Panc1 (cell line): Measurements from ENCODE around the gene SGMS2. TPM values are rescaled to one million over a fixed set of nuclear protein-coding genes. Genes with fewer than 3 reads are reported as not detected.
"Not testable (repeated sequence)": the region's sequence is repeated elsewhere in the genome, so short reads cannot be mapped to it uniquely, and the experiment has no call there.

Source experiments
- ATAC-seq: fragments of 200-7000 bp; cut with Tn5 transposase; 2 replicates; pipeline ENCODE4 v1.9.1; 2020; ENCODE audit warnings: mild to moderate bottlenecking, moderate library complexity
- BruUV-seq: library from RNA; stranded (reverse); fragments of 400-500 nt; replicated peaks from 2 replicates; lab custom pipeline; 2021; lab: Mats Ljungman, UMichigan
- CTCF ChIA-PET: fragments of 300-600 bp; sonication (Branson Sonifier 250); formaldehyde crosslinking; loops from one replicate; lab custom pipeline; 2022; ENCODE audit warnings: antibody characterized with exemption; lab: Charles Lee
- POLR2A ChIA-PET: fragments of 300-600 bp; sonication (Branson Sonifier 250); formaldehyde crosslinking; loops from one replicate; lab custom pipeline; 2022; ENCODE audit warnings: antibody characterized with exemption; lab: Charles Lee
- DNase-seq: peaks from one replicate; pipeline ENCODE4 v3.0.0-alpha.2; 2010; ENCODE audit warnings: low read depth, low spot score
- H3K27ac ChIP-seq: 2 replicates; pipeline ENCODE4 v1.5.1; 2011; ENCODE audit warnings: mild to moderate bottlenecking, low read length, inconsistent platforms
- H3K27me3 ChIP-seq: fragments of 200-500 bp; sonication (Bioruptor generic); 2 replicates; pipeline ENCODE4 v1.6.0; 2014; ENCODE audit warnings: low read length, inconsistent platforms; ENCODE audit not compliant: control insufficient read depth, insufficient read depth
- H3K36me3 ChIP-seq: fragments of 200-500 bp; sonication (Bioruptor generic); 2 replicates; pipeline ENCODE4 v1.5.1; 2014; ENCODE audit warnings: inconsistent platforms, mild to moderate bottlenecking, low read length, moderate library complexity; ENCODE audit not compliant: control insufficient read depth, insufficient read depth
- H3K4me1 ChIP-seq: 2 replicates; pipeline ENCODE4 v1.5.1; 2011; ENCODE audit warnings: inconsistent platforms, mild to moderate bottlenecking, low read length, moderate library complexity; ENCODE audit not compliant: control insufficient read depth, insufficient read depth
- H3K4me3 ChIP-seq, 2 experiments: 2 replicates each; pipeline ENCODE4 v1.5.1; 2011 to 2012; ENCODE audit warnings: low read depth in 2 of 2, low read length in 2 of 2, mild to moderate bottlenecking in 2 of 2, inconsistent platforms in 1 of 2, moderate library complexity in 1 of 2
- H3K9me3 ChIP-seq: fragments of 200-500 bp; sonication (Bioruptor generic); 2 replicates; pipeline ENCODE4 v1.5.1; 2014; ENCODE audit warnings: low read depth, mild to moderate bottlenecking, inconsistent platforms, low read length, moderate library complexity; ENCODE audit not compliant: control insufficient read depth, insufficient read depth
- POLR2AphosphoS5 ChIP-seq: IDR thresholded peaks from 2 replicates; pipeline ENCODE4 v1.6.1; 2012; ENCODE audit warnings: mild to moderate bottlenecking, low read depth, low read length, moderate library complexity
- SIN3A ChIP-seq: IDR thresholded peaks from 2 replicates; pipeline ENCODE4 v1.6.1; 2012; ENCODE audit warnings: low read depth, mild to moderate bottlenecking, low read length, moderate library complexity, borderline replicate concordance; ENCODE audit not compliant: insufficient read depth
- TCF7L2 ChIP-seq: IDR thresholded peaks from 2 replicates; pipeline ENCODE4 v1.6.1; 2011; ENCODE audit warnings: mild to moderate bottlenecking, low read depth, low read length, inconsistent platforms
- in situ Hi-C: cut with HindIII; loops from 2 replicates; pipeline ENCODE4 v1.10.0; 2016; ENCODE audit warnings: low sequenced_read_pairs, low pct_unique_long_range_greater_than_20kb
- intact Hi-C: fragments of 100-400 bp; cut with micrococcal nuclease; formaldehyde crosslinking; loops from one replicate; pipeline ENCODE4 v1.10.0; 2022; ENCODE audit not compliant: unreplicated experiment
- total RNA-seq: library from RNA; stranded (reverse); gene quantifications from one replicate; pipeline ENCODE4 v1.2.1, GENCODE V29; 2021; ENCODE audit not compliant: unreplicated experiment
- TF ChIP-seq, protein P1 (sequence below): fragments of 450-650 bp; IDR thresholded peaks from 2 replicates; pipeline ENCODE4 v1.5.1; 2017; ENCODE audit warnings: mild to moderate bottlenecking
- TF ChIP-seq, protein P2 (sequence below), 2 experiments: IDR thresholded peaks; 2 replicates each; pipeline ENCODE4 v1.6.1; 2011 to 2012; ENCODE audit warnings: low read depth in 2 of 2, control low read depth in 1 of 2, low read length in 1 of 2, mild to moderate bottlenecking in 1 of 2, moderate library complexity in 1 of 2; ENCODE audit not compliant: insufficient read depth in 1 of 2

SGMS2 gene
- total RNA-seq, 1 experiment from 2014 or later = 15.6 TPM

DNA sequence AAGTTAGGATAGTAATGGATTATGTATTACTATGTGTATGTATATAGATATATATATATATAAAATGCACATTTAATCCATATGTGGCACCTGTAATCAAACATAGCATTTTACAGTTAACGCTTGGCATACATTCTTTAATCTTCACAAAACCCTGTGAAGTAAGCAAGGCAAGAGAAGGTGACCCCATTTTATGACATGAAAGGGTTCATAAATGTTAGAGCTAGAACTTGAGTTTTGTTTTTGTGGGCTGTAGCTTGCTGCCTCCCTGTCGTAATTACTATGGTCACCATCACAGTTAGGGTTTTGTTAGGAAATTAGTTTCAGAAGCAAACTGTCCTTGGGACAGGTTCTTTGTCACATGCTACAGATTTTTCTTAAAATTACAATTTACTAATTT lies 92.8 kb downstream of the SGMS2 start:
- H3K36me3 ChIP-seq = no peaks in the 10 kb centered on the region
- ChIA-PET POLR2A (interaction anchor here (0.7 kb wide), 1 partner anchor 301 kb away, joined by 3 read pairs; no protein-coding TSS in a partner anchor), CTCF (no interaction called here)
- in situ Hi-C loops = no loop called here
- no peak for DNase-seq
- H3K27me3 ChIP-seq = no peaks in the 10 kb centered on the region
- no peak overlapping the region for H3K27ac ChIP-seq
- no peaks in the 10 kb centered on the region for H3K4me1 ChIP-seq
- 0 out of 2 replicates have a peak, but pooled peaks cover 5% of the 10 kb centered on the region for H3K9me3 ChIP-seq
- ATAC-seq = no peak
- BruUV-seq = no TSS peak
- TF ChIP-seq TCF7L2 (no peak), SIN3A (no peak), POLR2AphosphoS5 (no peak)
- TF ChIP-seq, protein P1, sequence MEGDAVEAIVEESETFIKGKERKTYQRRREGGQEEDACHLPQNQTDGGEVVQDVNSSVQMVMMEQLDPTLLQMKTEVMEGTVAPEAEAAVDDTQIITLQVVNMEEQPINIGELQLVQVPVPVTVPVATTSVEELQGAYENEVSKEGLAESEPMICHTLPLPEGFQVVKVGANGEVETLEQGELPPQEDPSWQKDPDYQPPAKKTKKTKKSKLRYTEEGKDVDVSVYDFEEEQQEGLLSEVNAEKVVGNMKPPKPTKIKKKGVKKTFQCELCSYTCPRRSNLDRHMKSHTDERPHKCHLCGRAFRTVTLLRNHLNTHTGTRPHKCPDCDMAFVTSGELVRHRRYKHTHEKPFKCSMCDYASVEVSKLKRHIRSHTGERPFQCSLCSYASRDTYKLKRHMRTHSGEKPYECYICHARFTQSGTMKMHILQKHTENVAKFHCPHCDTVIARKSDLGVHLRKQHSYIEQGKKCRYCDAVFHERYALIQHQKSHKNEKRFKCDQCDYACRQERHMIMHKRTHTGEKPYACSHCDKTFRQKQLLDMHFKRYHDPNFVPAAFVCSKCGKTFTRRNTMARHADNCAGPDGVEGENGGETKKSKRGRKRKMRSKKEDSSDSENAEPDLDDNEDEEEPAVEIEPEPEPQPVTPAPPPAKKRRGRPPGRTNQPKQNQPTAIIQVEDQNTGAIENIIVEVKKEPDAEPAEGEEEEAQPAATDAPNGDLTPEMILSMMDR = no peak
- TF ChIP-seq, protein P2, sequence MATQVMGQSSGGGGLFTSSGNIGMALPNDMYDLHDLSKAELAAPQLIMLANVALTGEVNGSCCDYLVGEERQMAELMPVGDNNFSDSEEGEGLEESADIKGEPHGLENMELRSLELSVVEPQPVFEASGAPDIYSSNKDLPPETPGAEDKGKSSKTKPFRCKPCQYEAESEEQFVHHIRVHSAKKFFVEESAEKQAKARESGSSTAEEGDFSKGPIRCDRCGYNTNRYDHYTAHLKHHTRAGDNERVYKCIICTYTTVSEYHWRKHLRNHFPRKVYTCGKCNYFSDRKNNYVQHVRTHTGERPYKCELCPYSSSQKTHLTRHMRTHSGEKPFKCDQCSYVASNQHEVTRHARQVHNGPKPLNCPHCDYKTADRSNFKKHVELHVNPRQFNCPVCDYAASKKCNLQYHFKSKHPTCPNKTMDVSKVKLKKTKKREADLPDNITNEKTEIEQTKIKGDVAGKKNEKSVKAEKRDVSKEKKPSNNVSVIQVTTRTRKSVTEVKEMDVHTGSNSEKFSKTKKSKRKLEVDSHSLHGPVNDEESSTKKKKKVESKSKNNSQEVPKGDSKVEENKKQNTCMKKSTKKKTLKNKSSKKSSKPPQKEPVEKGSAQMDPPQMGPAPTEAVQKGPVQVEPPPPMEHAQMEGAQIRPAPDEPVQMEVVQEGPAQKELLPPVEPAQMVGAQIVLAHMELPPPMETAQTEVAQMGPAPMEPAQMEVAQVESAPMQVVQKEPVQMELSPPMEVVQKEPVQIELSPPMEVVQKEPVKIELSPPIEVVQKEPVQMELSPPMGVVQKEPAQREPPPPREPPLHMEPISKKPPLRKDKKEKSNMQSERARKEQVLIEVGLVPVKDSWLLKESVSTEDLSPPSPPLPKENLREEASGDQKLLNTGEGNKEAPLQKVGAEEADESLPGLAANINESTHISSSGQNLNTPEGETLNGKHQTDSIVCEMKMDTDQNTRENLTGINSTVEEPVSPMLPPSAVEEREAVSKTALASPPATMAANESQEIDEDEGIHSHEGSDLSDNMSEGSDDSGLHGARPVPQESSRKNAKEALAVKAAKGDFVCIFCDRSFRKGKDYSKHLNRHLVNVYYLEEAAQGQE (IDR thresholded peaks at IDR 0.05; ENCODE audit: insufficient read depth in 1 of 2, low read depth in 2 of 2, low read length in 1 of 2) = no peak
- no peak overlapping the region for H3K4me3 ChIP-seq
- intact Hi-C loops = no loop called here

DNA sequence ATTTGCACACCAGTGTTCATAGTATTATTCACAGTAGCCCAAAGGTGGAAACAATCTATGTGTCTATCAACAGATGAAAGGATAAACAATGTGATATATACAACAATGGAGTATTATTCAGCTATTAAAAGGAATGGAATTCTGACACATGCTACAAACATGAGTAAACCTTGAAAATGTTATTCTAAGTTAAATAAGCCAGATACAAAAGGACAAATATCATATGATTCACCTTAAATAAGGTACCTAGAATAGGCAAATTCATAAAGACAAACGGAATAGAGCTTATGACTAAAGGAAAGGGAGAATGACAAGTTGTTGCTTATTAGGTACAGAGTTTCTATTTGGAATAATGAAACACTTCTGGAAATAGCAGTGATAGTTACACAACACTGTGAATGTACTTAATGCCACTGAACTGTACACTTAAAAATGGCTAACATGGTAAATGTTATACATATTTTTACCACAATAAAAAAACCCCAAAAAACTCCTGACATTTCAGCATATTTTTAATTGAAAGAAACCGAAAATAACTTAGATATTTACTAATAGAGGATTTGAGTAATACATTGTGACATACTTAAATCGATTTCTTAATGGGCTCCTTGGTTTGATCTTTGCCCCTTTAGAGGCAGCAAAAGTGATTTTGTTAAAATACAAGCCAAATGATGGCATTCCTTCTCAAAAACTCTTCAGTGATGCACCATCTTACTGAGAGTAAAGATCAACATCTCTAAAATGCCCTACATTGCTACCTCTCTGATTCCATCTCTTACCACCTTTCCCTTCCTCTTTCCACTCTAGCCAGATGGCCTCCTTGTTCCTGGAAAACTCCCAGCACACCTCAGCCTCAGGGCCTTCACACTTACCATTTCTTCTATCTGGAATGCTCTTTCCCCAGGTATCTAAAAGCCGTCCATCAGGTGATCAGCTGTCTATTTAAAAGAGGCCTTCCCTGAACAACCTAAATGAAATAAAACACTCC lies 98.0 kb downstream of the SGMS2 start:
- Histone ChIP-seq H3K9me3 (0 out of 2 replicates have a peak, but pooled peaks cover 5% of the 10 kb centered on the region), H3K4me3 (no peak overlapping the region), H3K27me3 (no peaks in the 10 kb centered on the region), H3K36me3 (no peaks in the 10 kb centered on the region), H3K4me1 (no peaks in the 10 kb centered on the region), H3K27ac (no peak overlapping the region)
- in situ Hi-C loops = no loop called here
- ATAC-seq = no peak
- ChIA-PET POLR2A (no interaction called here), CTCF (no interaction called here)
- TF ChIP-seq, protein P2 (IDR thresholded peaks at IDR 0.05; ENCODE audit: insufficient read depth in 1 of 2, low read depth in 2 of 2, low read length in 1 of 2) = no peak
- TF ChIP-seq TCF7L2 = no peak
- no peak for TF ChIP-seq POLR2AphosphoS5
- BruUV-seq = no TSS peak
- intact Hi-C loops = no loop called here
- no peak for DNase-seq

DNA sequence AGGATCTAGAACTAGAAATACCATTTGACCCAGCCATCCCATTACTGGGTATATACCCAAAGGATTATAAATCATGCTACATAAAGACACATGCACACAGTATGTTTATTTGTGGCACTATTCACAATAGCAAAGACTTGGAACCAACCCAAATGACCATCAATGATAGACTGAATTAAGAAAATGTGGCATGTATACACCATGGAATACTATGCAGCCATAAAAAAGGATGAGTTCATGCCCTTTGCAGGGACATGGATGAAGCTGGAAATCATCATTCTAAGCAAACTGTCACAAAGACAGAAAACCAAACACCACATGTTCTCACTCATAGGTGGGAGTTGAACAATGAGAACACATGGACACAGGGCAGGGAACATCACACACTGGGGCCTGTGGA lies 101.0 kb downstream of the SGMS2 start:
- DNase-seq, in situ Hi-C loops, H3K9me3 ChIP-seq, CTCF ChIA-PET, H3K4me1 ChIP-seq, ATAC-seq, H3K36me3 ChIP-seq, H3K27me3 ChIP-seq, H3K27ac ChIP-seq, BruUV-seq, POLR2A ChIA-PET, intact Hi-C loops, H3K4me3 ChIP-seq: not testable (repeated sequence)

DNA sequence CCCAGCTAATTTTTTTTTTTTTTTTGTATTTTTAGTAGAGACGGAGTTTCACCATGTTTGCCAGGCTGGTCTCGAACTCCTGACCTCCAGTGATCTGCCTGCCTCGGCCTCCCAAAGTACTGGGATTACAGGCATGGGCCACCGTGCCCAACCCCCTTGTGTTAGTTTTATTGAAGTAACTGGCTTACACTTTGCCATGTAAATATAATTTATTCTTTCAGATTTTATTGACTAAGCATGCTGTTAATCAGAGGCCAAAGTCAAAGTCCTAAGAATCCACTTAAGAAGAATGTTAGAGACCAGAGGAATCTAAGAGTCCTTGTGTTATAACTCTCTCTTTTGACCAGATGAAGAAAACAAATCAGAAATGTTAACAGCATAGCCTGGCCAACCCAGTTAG lies 102.1 kb downstream of the SGMS2 start:
- ATAC-seq, in situ Hi-C loops, intact Hi-C loops, H3K9me3 ChIP-seq, H3K36me3 ChIP-seq, CTCF ChIA-PET, H3K27ac ChIP-seq, BruUV-seq, H3K27me3 ChIP-seq, DNase-seq, H3K4me3 ChIP-seq, H3K4me1 ChIP-seq, POLR2A ChIA-PET: not testable (repeated sequence)
